Sigmoid colon (tissue), 4 donors: ENCODE results near the gene RFC1.

Source experiments
- CTCF ChIP-seq, 4 experiments: fragments of 450-650 bp in 3 of 4; fragments of 200-600 bp in 1 of 4; IDR thresholded peaks; one replicate each; pipeline ENCODE4 v1.5.1; 2016 to 2019; ENCODE audit warnings: antibody characterized with exemption in 4 of 4, mild to moderate bottlenecking in 3 of 4, moderate library complexity in 2 of 4
- POLR2A ChIP-seq, 2 donors: fragments of 450-650 bp; IDR thresholded peaks; one replicate each; pipeline ENCODE4 v1.6.1; 2016; ENCODE audit warnings: antibody characterized with exemption in 2 of 2, mild to moderate bottlenecking in 2 of 2, moderate library complexity in 2 of 2
- POLR2AphosphoS5 ChIP-seq, 4 donors: sonication (generic); formaldehyde crosslinking; IDR thresholded peaks; one replicate each; pipeline ENCODE4 v1.6.1; 2017; ENCODE audit warnings: antibody characterized with exemption in 4 of 4

DNA sequence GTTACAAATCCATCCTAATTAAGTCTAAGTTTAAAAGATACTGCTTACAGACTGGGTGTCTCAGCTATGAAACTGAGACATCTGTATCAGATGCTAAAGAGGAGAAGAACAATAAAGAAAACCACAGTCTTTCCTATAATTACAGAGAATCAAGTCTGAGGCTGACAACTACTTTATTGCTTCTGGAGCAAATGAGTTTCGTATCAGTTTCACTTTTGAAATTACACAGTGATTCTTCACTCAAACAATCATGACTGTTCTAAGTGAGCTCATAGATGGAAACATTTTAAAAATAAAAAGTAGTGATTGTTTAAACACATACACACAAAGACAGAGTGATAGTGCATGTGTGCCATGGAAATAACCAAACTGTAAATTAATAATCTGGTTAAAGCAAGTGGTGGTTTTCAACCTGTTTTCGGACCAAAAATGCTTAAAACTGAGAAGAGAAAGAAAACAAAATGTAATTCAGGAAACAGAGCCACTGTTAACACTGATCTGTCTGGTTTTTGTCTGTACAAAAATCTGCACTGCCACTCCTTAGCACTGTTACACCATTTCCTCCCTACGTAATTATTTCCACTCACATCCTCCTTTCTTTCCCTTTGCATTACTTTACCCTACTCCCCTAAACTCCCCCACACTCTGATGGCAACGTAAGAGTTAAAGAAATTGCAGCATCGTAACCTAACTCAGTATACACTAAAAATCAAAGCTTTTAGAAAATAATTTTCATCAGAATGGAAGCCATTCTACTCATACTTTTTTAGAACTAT lies 12.5 kb downstream of the RFC1 start:
- no peak for TF ChIP-seq CTCF (IDR thresholded peaks at IDR 0.05)
- TF ChIP-seq POLR2AphosphoS5 (IDR thresholded peaks at IDR 0.05): no peak
- TF ChIP-seq POLR2A (IDR thresholded peaks at IDR 0.05): no peak
